Measurements from ENCODE around the gene SF3B3. TPM values are rescaled to one million over a fixed set of nuclear protein-coding genes. Genes with fewer than 3 reads are reported as not detected.

Gene SF3B3
- total RNA-seq, 4 donors from 2014 or later: 122 to 280 (median 174) TPM

GRCh38 chr16:70602831-70603230 is 79.2 kb downstream of the SF3B3 start:
- peaks cover 14% of the 10 kb centered on the region for H3K4me1 ChIP-seq

DNA sequence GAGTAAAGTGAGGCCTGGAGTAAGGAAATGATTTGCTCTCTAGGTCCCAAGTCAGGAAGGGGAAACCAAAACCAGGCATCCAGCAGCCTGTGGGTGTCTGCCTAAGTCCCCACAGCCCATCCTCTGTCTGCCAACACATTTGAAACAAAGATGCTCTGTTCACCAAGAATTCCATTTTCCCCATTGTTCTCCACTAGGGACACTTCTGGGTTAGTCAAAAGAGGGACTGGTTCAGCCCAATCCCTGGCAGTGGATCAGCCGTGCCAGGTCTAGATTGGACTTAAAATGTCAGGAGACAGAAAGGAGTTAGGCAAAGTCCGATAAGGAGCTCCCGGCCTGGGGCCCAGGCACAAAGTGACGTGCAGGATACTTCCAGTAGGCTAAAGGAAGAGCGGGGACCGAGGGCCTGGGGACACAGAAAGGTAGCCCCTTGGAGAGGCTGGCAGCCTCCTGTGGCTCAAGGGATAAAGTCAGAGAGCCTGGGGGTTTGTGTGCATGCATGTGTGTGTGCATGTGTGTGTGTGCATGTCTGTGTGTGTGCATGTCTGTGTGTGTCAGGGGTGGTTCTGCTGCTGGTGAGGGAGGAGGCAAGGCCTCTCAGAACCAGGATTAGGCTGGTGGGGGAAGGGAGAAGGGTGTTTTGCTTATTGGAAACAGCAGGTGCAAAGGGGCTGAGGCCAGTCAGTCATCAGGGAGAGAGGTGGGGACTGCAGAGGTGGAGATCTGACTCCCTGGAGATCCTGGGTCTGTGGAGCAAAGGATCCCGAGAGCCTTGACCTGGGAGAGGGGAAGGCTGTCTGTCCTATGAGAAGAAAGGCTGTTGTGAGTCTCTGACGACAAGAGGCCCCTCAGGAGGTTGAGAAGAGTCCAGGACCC is 81.0 kb downstream of the SF3B3 start:
- Histone ChIP-seq H3K4me3 (no peak overlapping the region), H3K27ac (no peak overlapping the region)

More at GRCh38 chr16:70602831-70603230, 79.2 kb downstream of the SF3B3 start:
- H3K27me3 ChIP-seq: no peaks in the 10 kb centered on the region
- H3K27ac ChIP-seq: no peak overlapping the region
- TF ChIP-seq POLR2AphosphoS5 (IDR thresholded peaks at IDR 0.05): no peak
- no peak for TF ChIP-seq CTCF (IDR thresholded peaks at IDR 0.05)
- TF ChIP-seq POLR2A (IDR thresholded peaks at IDR 0.05): no peak
- TF ChIP-seq EP300 (IDR thresholded peaks at IDR 0.05): no peak
- 90% methylated on average over 8 of the region's 8 CpGs for WGBS
- no peak for DNase-seq (ENCODE audit: low spot score in 2 of 2)
- no peak overlapping the region for H3K4me3 ChIP-seq
- no peaks in the 10 kb centered on the region for H3K36me3 ChIP-seq
- H3K9me3 ChIP-seq: no peaks in the 10 kb centered on the region

GRCh38 chr16:70605283-70605657 is 81.7 kb downstream of the SF3B3 start:
- no peak overlapping the region for H3K27ac ChIP-seq
- DNase-seq (ENCODE audit: low spot score in 2 of 2): no peak
- H3K9me3 ChIP-seq: no peaks in the 10 kb centered on the region
- 50% methylated on average over 1 of the region's 1 CpG for WGBS
- peaks cover 29% of the 10 kb centered on the region for H3K4me1 ChIP-seq
- TF ChIP-seq CTCF (IDR thresholded peaks at IDR 0.05) (no peak), POLR2A (IDR thresholded peaks at IDR 0.05) (no peak), EP300 (IDR thresholded peaks at IDR 0.05) (no peak), POLR2AphosphoS5 (IDR thresholded peaks at IDR 0.05) (no peak)
- no peak overlapping the region for H3K4me3 ChIP-seq
- H3K27me3 ChIP-seq: no peaks in the 10 kb centered on the region
- no peaks in the 10 kb centered on the region for H3K36me3 ChIP-seq

More for the DNA sequence above, 81.0 kb downstream of the SF3B3 start:
- H3K9me3 ChIP-seq: no peaks in the 10 kb centered on the region
- peaks cover 26% of the 10 kb centered on the region for H3K4me1 ChIP-seq
- no peak for TF ChIP-seq POLR2AphosphoS5 (IDR thresholded peaks at IDR 0.05)
- TF ChIP-seq POLR2A (IDR thresholded peaks at IDR 0.05): no peak
- no peak for TF ChIP-seq EP300 (IDR thresholded peaks at IDR 0.05)
- TF ChIP-seq CTCF (IDR thresholded peaks at IDR 0.05): no peak
- DNase-seq (ENCODE audit: low spot score in 2 of 2): no peak
- no peaks in the 10 kb centered on the region for H3K36me3 ChIP-seq
- 86% methylated on average over 8 of the region's 8 CpGs for WGBS
- H3K27me3 ChIP-seq: no peaks in the 10 kb centered on the region

- Histone ChIP-seq H3K36me3 (no peaks in the 10 kb centered on the region), H3K9me3 (no peaks in the 10 kb centered on the region), H3K4me1 (peaks cover 28% of the 10 kb centered on the region), H3K27me3 (no peaks in the 10 kb centered on the region), H3K27ac (no peak overlapping the region), H3K4me3 (no peak overlapping the region)
- no peak for DNase-seq (ENCODE audit: low spot score in 2 of 2)
- 55% methylated on average over 7 of the region's 7 CpGs for WGBS
- TF ChIP-seq POLR2AphosphoS5 (IDR thresholded peaks at IDR 0.05) (no peak), CTCF (IDR thresholded peaks at IDR 0.05) (no peak), POLR2A (IDR thresholded peaks at IDR 0.05) (no peak), EP300 (IDR thresholded peaks at IDR 0.05) (no peak)
Measured at GRCh38 chr16:70608521-70608920, 84.9 kb downstream of the SF3B3 start.

Data from suprapubic skin (tissue), 4 donors.